Measurements from ENCODE around the gene STOML3.
A peak's percentile ranks its signal among the peaks of the same experiment; 100 is the strongest.

DNA sequence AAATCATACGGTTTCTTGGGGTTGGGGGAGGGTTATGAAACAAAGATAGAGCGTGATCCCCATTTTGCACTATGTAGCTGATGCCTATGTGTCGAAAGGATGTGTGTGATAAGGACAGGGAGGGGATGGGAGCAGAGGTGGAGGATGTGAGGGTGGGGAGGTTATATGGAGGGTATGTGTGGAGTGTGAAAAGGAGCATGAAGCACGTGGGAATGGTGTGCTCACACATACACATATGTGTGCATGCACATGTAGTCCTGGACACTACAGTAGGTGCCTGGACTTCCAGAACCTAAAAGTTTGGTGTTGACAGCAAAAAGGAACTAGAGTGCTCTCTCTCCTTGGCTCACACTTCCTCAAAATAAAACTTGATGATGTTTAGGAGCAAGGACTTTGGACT is 25.4 kb downstream of the STOML3 start:
- TF ChIP-seq POLR2A (IDR thresholded peaks at IDR 0.05; ENCODE audit: low read depth, low read length) (no peak), POLR2AphosphoS5 (IDR thresholded peaks at IDR 0.05; ENCODE audit: low read depth, low read length) (no peak), SPI1 (IDR thresholded peaks at IDR 0.05; ENCODE audit: low read depth, low read length) (0 out of 2 replicates have a peak, but pooled peaks have one; percentile 12), TAF1 (IDR thresholded peaks at IDR 0.05; ENCODE audit: low read depth, low read length) (no peak), POU2F2 (IDR thresholded peaks at IDR 0.05; ENCODE audit: low read depth, low read length) (no peak), PAX5 (IDR thresholded peaks at IDR 0.05; ENCODE audit: insufficient read depth, low read length, severe bottlenecking) (no peak)

Measured in GM12891 (cell line).